NCI-H2107 (cell line): ENCODE data around the gene NUP210L.
"Not testable (repeated sequence)": the region's sequence is repeated elsewhere in the genome, so short reads cannot be mapped to it uniquely, and the experiment has no call there.

ENCODE experiments used
- DNase-seq: peaks from one replicate; lab custom pipeline; 2025; lab: John Stamatoyannopoulos, UW

NUP210L gene

DNA sequence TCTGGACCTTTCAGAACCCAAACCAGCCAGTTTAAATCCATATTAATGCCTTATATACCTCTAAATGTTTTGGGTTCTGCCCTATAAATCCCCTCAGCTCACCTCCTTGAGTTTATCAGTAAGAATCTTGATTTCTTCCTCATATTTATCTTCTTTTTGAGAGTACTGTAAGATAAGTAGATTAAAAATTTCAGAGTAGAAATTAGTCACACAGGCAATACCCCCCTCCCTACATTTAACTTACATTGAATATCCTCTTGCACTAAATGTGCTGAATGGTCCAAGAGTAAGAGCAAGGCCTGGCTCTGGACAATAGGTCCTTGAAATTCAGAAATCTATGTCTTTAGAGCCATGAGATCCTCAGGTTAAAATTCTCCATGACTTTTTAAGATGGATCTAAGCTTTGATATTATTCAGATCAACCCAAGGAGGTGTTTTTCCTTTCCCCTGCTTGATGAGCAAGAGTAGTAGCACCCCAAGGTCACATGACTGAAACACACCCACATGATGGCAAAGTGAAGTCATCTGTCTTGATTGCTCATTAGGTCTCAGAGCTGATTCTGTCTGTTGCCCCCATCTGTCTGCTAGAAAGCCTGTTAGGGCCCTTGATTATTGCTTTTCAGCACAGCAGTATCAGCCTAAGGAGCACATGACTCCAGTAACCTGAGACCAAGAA lies 15.8 kb upstream of the NUP210L start:
- DNase-seq: no peak

DNA sequence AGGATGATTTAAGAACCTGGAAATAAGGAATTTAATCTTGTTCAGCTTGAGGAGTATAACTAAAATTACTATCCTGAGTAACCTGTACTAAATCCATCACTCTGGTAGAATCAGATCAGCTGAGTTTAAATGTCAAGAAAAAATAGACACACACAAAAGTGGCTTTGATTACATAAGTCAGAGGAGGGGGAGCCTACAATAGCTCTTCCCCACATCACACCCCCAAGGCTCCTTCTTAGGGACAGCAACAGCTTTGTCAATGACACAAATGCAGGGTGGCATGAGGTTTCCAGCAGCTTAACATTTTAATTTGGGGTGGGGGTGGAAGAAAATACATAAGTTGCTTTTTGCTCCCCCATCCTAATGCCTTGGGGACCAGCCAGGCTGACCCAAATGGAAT lies 12.6 kb upstream of the NUP210L start:
- DNase-seq: no peak

DNA sequence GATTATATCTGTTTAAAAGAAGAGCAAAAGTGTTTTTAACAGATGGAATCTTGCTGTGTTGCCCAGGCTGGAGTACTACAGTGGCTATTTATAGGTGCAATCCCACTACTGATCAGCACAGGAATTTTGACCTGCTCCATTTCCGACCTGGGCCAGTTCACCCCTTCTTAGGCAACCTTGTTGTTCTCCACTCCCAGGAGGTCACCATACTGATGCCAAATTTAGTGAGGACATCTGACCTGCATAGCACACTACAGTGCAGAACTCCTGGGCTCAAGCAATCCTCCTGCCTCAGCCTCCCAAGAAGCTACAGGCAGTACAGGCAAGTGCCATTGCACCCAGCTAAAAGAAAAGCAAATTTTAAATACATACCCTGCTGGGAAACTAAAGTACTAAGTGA lies 11.3 kb upstream of the NUP210L start:
- no peak for DNase-seq

DNA sequence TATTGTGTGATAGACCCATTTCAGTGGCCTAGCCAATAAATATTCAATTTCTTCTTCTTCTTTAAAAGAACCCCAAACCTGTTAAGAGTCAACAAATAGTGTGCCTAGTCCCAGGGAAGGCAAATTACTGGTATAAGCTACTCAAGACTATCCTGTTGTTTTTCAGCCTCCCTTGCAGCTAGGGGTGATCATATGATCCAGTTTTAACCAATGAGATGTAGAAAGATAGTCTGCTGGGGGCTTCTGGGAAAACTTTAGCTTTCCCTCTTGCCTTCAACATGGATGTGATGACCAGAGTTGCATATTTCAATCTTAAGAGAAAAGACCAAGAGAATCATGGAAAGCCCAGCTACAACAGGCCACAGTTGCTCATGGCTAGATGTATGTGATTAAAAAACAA lies 4.7 kb upstream of the NUP210L start:
- no peak for DNase-seq

DNA sequence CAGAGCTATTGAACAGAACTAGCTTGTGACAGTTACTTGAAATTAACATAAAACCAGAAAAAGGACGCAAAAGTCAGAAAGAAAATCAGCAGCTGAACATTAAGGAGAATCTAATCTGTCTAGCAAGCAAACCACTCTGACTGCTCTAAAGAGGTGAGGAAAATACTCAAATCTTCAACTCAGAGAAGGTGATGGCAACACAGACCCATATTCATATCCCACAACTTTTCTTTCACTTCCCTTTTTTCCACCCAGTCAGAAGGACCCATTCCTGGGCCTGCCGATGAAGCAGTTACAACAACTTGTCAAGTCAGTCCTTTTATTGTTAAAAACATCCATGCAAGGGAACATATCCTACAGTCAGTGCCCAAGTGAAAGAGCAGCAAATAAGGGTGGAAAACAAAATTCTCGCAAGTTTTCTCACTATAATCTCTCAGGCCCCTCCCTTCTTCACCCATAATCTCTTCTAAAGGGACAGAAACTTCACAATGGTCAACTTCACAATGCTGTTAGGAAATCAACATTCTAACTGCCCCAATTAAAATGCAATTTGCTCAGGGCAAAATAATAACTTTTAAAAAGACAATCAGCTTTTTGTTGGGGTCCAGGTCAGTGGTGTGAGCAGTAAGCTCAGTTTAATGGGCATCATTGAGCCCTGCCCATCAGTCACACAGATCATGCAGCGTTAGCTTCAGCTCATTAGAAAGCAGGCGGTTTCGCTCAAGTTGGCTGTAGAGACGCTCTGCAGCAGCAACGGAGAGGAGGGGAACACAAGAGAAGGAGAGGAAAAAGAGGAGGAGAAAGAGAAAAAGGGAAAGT lies 3.6 kb upstream of the NUP210L start:
- DNase-seq: no peak

DNA sequence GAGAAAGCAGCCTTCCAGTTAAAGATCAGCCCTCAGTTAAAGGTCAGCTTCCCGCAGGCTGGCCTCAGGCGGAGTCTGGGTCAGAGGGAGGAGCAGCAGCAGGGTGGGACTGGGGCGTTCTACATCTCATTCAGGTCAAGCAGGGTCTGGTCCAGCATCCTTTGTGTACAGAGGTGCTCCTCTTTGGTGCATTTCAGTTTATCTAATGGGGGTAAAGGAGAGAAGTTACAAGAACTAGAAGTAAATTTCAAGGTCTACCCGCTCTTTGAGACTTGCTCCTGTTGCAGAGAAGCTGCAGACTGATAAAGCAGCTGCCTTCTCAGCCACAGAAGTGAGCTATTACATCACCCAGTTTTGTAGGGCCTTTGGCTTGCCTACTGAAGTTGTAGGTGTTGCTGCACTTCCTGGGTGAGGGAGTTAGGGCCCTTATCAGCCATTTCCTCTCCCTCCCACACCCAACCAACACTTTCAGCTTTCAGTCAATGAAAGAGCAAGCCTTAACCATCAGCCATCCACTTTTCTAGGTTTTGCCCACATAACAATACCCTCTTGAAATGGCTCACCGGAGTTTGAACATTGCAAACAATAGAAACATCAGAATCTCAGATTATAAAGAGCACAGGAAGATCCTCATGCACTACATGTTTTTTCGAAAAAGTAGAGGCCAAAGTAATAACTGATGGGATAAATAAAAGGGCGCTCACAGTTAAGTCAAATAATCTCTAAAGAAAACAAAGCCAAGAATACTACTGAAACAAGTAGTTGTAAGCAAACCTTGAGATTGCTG lies 2.8 kb upstream of the NUP210L start:
- DNase-seq: peak; percentile 56

DNA sequence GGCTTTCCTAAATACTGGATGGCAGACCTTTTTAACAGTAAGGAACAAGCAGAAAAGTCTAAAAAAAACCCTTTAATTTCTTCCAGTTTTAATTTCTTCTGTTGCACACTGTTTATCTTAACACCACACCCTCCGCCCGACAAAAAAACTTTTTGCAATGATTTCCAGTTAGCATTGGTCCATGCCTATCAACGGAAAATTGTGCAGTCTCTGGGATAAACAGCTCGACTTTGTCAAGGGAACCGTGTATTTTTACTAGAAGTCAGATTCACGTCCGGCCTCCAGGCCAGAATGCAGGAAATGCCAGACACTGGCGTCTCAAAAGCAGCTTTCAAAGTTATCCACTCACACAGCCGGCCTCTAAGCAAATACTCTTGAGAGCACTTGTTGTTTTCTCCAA lies 378 bp upstream of the NUP210L start:
- no peak for DNase-seq

DNA sequence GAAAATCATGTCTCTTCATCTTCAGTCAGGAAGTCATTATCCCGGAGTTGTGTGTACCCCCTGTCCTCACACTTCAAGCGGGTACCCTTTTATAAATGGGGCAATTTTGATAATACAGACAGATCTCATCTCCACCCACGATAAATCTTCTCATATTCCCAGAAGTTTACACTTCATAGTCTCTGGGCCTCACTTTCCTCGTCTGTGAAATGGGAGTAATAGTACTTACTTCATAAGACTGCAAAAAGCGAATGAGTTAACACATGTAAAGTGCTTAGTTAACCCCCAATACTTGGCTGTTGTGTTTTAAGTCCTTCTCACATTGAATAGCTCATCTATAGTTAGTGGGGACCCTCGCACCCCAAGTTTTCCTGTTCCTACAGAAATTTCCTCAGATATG lies 820 bp downstream of the NUP210L start:
- no peak for DNase-seq

DNA sequence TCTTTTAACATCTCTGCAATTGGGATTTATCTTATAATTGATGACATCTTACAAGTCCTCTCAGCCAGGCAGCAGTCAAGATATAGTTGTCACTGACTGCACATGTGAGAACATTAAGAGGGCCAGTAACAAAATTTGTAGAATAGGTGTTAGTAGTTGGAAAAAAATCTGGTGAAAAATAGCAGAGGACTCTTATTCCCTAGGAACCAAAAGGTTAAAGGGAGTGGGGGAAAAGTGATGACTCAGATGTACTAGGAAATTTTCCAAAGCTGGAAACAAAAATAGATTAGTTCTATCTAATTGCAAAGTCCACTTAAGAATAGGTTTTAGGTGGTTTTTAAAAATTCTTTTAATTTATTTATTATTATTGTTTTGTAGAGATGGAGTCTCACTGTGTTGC lies 3.6 kb downstream of the NUP210L start:
- no peak for DNase-seq

DNA sequence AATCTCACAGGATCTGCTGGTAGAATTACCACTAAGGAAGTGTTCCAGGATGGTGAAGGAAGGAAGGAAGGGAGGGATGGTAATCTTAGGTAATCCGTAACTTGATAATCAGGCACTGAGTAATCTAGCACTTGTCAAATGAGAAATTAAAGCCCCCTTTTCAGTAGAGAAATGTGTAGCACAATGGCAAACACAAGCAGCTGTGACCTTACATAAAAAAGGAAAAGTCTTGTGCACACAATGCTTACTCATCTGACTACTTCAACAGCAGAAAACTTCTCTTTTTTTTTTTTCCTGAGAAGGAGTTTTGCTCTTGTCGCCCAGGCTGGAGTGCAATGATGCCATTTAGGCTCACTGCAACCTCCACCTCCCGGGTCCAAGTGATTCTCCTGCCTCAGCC lies 6.1 kb downstream of the NUP210L start:
- DNase-seq: no peak

DNA sequence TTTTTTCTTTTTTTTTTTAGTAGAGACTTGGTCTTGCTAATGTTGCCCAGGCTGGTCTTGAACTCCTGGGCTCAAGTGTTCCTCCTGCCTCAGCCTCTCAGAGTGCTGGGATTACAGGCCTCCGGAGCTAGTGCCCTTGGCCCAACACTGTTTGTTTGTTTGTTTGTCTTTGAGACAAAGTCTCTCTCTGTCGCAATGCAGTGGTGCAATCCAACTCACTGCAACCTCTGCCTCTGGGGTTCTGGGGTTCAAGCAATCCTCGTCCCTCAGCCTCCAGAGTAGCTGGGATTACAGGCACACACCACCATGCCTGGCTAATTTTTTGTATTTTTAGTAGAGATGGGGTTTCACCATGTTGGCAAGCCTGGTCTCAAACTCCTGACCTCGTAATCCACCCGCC lies 7.4 kb downstream of the NUP210L start:
- not testable (repeated sequence) for DNase-seq

DNA sequence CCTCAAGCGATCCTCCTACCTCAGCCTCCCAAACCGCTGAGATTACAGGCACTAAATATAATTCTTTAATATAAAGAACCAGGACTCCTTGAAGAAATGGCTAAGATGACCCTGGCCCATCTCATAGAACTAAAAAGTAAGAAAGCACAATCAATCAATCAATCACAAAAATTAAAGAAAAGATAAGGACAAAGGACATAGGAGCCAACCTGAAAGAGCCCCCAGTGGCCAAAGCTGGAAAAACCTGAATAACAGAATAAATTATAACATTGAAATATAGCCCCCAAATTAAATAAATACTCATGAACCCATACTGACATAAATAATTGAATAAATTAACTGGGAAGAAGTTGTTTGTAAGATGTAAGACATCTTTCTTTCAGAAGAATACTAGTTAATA lies 8.9 kb downstream of the NUP210L start:
- DNase-seq: no peak

DNA sequence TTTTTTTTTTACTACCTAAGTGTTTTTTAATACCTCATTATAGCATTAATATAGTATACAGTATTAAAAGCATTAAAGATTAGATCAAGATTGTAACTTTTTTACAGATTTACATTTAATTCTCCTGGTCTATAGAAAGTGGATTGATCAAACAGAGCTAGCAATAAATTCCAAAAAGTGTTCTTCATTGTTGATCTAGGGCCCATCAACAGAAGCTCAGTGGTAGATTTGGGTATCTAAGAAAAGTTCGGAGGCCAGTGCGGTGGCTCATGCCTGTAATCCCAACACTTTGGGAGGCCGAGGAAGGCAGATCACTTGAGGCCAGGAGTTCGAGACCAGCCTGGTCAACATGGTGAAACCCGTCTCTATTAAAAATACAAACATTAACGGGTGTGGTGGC lies 12.5 kb downstream of the NUP210L start:
- no peak for DNase-seq

DNA sequence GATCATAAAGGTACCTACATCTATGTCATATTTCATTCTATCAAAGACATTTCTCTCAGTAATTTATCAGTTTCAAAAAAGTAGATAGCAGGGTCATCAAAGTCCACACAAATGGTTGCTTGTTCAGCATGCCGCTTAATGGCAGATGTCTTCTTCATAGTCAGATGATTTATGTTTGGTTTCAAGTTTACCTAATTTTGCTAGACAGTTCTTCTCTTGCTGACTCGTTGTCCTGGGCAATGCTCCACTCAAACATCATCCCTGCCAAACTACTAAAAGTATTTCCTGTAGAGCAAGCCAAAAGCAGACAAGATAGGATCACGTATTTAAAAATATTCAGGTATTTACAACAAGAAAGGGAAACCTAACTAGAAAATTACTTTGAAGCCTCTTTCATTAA lies 13.6 kb downstream of the NUP210L start:
- DNase-seq: no peak

DNA sequence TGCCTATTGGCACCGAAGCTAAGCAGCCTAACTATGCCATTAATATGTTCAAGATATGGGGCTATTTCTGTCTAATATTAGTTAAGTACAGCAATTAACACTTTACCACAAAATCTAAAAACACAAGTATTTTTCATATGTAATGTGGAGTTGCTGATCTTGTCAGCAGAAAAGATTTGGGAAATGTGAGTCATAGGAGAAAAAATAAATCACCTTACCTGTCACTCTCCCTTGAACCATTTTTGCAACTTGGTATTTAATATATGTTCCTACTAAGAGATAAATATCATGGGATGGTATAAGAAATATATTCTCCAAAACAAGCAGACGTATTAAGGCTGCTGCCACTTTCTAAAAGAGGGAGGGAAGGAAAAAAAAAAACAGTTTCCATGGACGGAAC lies 17.0 kb downstream of the NUP210L start:
- DNase-seq: no peak

DNA sequence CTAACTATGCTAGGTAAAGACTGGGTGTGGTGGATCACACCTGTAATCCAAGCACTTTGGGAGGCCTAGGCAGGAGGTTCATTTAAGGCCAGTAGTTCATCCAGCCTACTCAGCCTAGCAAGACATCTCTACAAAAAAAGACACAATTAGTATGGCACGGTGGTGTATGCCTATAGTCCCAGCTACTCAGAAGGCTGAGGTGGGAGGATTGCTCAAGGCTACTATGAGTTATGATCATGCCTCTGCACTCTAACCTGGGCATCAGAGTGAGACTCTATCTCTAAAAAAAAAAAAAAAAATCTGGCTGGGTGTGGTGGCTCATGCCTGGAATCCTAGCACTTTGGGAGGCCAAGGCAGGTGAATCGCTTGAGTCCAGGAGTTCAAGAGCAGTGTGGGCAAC lies 21.6 kb downstream of the NUP210L start:
- DNase-seq: no peak

DNA sequence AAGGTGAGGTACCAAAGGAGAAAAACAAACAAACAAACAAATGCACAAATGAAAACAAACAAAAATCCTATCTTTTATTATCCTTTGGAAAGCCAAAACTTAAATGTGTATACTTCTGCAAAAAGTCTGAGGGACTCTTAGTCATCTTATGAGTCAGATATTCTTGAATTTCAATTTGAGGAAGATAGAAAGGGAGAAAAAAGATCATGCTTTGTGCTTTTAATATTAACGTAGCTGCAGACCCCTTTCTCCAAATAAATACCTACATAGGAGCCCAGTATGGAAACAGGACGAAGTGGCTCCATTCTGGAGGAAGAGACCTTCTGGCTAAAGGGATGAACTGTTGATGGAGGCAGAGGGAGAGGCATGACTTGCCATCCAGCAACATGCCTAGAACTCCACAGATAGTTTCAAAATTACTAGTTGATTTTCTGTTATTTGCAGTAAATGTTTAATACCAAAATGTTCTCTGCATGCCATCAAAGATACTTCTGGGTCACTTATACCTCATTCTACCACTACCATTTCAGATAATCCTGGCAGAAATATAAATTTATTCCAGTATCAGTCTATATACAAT lies 25.4 kb downstream of the NUP210L start:
- DNase-seq: no peak

DNA sequence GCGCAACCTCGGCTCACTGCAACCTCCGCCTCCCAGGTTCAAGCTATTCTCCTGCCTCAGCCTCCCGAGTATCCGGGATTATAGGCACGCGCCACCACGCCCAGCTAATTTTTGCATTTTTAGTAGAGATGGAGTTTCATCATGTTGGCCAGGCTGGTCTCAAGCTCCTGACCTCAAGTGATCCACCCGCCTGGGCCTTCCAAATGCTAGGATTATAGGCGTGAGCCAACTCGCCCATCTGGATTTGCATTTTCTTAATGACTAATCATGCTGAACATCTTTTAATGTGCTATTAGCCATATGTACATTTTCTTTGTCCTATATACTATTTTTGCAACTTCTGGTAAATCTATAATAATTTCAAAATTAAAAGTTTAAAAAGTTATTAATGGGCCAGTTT lies 31.7 kb downstream of the NUP210L start:
- not testable (repeated sequence) for DNase-seq

DNA sequence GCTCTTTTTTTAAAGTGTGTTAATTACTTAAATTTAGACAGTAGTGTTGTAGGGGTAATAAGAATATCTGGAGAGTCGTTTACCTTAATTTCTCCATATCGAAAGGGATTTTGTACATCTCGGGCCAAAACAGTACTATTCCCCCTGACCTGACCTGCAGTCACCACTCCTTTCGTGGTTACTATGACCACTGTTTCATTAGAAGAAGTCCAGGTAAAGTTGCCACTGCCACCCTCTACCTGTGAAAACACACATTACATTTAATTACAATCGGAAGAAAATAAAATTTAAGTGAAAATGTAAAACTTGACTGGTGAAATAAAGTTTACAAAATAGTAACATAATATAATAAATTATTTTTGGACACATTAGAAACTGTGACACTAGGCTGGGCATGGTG lies 37.2 kb downstream of the NUP210L start:
- DNase-seq: no peak

DNA sequence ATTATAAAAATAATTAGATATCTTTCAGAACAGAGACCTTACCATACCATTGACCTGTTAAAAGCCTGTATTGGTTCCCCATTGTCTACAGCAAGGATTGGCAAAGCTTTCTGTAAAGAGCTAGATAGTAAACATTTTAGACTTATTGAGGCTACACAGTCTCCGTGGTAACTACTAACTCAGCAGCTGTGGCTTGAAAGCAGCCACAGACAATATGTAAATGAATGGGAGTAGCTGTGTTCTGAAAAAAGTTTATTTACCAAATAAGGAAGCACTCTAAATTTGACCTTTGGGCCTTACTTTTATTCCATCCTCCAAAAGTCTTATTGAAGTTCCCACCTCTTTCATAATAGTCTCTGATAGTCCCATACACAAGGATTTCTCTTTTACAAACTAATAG lies 39.7 kb downstream of the NUP210L start:
- DNase-seq: no peak

DNA sequence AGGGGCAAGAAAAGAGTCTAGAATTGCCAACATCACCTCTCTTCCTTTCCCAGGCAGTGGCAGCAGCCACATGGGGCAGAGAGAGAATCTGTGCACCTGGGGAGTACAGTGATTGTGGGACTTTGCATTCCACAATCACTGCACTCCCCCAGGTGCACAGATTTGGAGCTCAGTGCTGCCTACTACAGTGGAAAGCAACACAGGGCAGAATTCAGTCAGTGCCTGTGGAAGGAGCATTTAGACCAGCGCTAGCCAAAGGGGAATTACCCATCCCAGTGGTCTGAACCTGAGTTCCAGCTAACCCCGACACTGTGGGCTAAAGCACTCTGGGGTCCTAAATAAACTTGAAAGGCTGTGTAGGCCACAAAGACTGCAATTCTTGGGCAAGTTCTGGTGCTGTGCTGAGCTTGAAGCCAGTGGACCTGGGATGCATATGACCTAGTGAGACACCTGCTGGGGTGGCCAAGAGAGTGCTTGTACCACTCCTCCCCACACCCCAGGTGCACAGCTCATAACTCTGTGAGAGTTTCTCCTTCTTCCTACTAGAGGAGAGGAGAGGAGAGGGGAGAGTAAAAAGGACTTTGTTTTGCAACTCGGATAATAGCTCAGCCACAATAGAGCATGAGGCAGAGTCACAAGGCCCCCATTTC lies 50.3 kb downstream of the NUP210L start:
- no peak for DNase-seq

DNA sequence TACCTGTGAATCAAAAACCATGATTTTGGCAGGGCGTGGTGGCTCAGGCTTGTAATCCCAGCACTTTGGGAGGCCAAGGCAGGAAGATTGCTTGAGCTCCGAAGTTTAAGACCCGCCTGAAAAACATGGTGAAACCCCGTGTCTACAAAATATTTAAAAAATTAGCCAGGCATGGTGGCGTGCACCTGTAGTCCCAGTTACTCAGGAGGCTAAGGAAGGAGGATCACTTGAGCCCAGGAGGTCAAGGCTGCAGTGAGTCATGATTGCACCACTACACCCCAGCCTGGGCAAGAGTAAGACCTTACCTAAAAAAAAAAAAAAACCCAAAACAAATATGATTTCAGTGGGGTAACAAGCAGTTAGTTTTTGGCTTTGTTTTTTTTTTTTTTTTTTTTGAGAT lies 54.7 kb downstream of the NUP210L start:
- not testable (repeated sequence) for DNase-seq
